Measurements from ENCODE around the gene MLEC. TPM values are rescaled to one million over a fixed set of nuclear protein-coding genes. Genes with fewer than 3 reads are reported as not detected.

MLEC gene
- total RNA-seq, 1 donor from 2014 or later: 47.5 TPM

DNA sequence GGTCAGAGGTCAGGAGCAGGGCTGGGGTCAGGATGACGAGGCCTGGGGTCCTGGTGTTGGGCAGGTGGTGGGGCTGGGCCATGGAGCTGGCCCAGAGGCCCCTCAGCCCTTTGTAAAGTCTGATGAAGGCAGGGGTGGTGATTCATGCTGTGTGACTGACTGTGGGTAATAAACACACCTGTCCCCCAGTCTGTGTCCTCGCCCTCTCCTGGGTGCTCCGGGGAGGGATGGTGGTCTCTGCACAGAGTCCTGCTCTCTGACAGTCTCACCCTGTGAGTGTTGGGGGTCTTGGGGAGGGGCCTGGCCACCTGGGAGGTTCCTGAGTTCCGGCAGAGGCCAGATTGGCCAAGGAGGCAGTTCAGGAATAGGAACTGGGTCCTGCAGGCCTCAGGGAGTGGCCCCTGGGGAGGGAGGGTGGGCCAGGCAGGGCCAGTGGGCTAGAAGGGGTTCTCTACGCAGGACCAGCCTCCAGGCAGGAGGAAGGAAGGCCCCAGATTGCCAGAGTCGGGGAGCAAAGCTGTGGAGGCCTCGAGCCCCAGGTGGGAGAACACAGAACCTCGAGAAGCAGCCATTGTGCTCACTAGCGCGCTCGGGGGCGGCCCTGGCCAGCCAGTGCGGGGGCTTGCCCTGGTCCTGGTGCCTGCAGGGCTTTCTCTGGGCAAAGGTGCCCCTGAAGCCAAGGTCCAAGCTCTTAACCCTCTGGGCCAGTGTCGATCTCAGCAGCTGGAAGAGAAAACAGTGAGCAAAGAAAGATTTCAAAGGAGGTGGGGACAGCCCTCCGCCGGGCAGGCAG, 53.1 kb downstream of the MLEC start:
- TF ChIP-seq, protein P1, sequence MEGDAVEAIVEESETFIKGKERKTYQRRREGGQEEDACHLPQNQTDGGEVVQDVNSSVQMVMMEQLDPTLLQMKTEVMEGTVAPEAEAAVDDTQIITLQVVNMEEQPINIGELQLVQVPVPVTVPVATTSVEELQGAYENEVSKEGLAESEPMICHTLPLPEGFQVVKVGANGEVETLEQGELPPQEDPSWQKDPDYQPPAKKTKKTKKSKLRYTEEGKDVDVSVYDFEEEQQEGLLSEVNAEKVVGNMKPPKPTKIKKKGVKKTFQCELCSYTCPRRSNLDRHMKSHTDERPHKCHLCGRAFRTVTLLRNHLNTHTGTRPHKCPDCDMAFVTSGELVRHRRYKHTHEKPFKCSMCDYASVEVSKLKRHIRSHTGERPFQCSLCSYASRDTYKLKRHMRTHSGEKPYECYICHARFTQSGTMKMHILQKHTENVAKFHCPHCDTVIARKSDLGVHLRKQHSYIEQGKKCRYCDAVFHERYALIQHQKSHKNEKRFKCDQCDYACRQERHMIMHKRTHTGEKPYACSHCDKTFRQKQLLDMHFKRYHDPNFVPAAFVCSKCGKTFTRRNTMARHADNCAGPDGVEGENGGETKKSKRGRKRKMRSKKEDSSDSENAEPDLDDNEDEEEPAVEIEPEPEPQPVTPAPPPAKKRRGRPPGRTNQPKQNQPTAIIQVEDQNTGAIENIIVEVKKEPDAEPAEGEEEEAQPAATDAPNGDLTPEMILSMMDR (IDR thresholded peaks at IDR 0.05): no peak
- Histone ChIP-seq H3K9me3 (no peaks in the 10 kb centered on the region), H3K27ac (no peak overlapping the region), H3K4me3 (no peak overlapping the region), H3K36me3 (peaks cover 11 to 13% of the 10 kb centered on the region in 2 donors), H3K4me1 (no peaks in the 10 kb centered on the region), H3K27me3 (no peaks in the 10 kb centered on the region)
- intact Hi-C loops (cut with DNase I): no loop called here
- no peak for DNase-seq (ENCODE audit: low spot score in 2 of 2)

DNA sequence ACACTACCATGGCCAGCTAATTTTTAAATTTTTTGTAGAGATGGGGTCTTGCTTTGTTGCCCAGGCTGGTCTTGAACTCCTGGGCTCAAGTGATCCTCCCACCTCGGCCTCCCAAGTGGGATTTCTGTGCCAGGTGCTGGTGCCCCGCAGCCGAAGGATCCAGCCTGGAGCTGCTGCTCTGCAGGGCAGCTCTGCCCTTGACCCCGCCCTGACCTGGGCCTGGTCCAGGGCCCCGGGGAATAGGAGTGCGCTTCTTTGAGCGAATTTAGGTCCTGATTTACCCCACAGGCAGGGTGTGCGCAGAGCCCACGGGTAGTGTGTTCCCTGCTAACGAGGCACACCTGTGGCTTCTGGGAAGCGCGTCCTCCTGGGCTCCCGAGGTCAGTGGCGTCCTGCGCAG, 53.9 kb downstream of the MLEC start:
- no peaks in the 10 kb centered on the region for H3K4me1 ChIP-seq
- H3K4me3 ChIP-seq: no peak overlapping the region
- no peak for DNase-seq (ENCODE audit: low spot score in 2 of 2)
- intact Hi-C loops (cut with DNase I): no loop called here
- H3K36me3 ChIP-seq: peaks cover 11 to 13% of the 10 kb centered on the region in 2 donors
- H3K27ac ChIP-seq: no peak overlapping the region
- H3K9me3 ChIP-seq: no peaks in the 10 kb centered on the region
- TF ChIP-seq, protein P1 (IDR thresholded peaks at IDR 0.05): no peak
- no peaks in the 10 kb centered on the region for H3K27me3 ChIP-seq

DNA sequence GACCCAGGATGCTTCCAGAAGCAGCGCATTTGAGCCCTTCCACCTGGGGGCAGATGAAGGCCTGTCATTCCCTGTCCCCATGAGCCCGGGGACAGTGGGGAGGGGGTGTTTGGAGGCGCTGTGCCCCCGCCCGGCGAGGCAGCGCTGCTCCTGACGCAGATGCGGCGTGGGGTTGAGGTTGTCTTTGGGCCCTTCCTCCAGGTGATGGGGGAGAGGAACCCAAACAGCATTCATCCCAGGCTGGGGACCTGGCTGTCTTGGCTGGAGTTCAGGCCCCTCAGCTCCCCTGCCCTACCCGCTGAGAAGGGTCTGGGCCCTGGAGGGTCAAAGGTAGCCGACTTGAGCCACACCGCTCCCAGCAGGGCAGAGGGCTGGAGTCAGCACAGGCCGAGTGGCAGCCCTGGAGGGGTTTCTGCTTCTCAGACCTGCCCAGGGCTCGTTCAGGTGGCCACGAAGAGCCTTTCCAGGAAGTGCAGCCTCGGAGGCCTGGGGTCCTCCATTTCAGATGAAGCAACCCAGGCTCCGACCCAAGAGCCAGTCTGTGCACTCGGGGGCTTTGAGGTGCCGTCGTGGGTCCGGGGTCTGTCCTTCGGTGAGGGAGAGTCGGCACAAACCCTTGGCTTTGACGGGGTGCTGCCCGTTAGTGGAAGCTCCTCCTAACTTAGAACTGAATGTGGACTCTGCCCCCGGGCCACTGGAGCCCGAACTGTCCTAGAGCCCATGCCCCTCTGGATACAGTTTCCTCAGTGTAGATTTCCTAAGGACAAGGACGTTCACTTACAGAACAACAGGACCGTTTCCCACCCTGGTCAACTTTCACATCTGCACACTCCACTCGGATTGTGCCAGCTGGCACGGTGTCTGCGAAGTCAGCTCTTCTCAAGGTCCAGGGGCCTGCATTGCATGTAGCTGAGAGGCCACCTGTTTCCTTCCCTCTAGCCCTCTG, 54.8 kb downstream of the MLEC start:
- Histone ChIP-seq H3K9me3 (no peaks in the 10 kb centered on the region), H3K4me3 (no peak overlapping the region), H3K27me3 (no peaks in the 10 kb centered on the region), H3K36me3 (peaks cover 11 to 13% of the 10 kb centered on the region in 2 donors), H3K27ac (no peak overlapping the region), H3K4me1 (no peaks in the 10 kb centered on the region)
- TF ChIP-seq, protein P1 (IDR thresholded peaks at IDR 0.05): no peak
- no peak for DNase-seq (ENCODE audit: low spot score in 2 of 2)
- intact Hi-C loops (cut with DNase I): no loop called here

DNA sequence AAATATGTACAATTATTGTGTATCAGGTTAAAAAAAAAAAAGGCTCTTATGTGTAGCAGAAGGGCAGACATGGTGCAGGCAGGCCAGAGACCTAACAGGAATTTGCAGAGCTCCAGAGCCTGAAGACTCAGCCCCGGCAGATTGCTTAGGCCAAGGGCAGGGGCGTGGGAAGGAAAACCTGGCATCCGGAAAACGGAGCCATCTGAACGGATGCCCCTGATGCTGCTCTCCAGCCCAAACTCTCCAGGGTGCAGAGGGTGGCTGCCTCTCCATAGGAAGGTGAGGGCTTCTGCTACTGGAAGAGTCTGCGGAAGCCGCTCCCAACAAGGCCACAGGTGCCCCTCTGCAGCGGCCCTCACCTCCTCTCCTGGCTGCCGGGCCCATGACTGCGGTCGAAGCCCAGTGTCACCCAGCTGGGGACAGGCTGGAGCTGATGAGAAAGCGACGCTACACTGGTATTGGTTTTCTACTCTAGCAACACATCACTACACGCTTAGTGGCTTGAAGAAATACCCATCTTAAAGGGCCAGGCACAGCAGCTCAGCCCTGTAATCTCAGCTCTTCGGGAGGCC, 58.1 kb downstream of the MLEC start:
- Histone ChIP-seq H3K36me3 (no peaks in the 10 kb centered on the region), H3K9me3 (no peaks in the 10 kb centered on the region), H3K27ac (no peak overlapping the region), H3K4me1 (no peaks in the 10 kb centered on the region), H3K4me3 (no peak overlapping the region), H3K27me3 (no peaks in the 10 kb centered on the region)
- intact Hi-C loops (cut with DNase I): no loop called here
- no peak for DNase-seq (ENCODE audit: low spot score in 2 of 2)
- TF ChIP-seq, protein P1 (IDR thresholded peaks at IDR 0.05): no peak

DNA sequence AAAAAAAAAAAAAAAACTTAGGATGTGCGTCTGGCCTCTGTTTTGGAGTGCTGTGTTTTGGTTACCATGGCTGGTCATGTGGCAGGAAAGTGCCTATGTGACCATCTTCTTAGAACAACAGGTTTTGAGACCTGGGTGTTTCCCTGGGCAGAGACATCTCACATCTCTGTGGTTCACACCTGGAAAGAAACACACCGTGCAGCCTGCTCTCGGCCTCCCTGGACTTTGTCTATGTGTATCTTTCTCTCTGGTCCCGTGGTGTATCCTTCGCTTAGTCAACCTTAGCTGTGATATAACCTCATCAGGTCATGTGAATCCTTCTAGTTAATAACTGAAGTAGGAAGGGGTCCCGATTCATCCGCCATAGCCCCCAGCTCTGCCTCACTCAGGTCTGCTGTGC, 61.3 kb downstream of the MLEC start:
- Histone ChIP-seq H3K4me3 (no peak overlapping the region), H3K9me3 (no peaks in the 10 kb centered on the region), H3K36me3 (no peaks in the 10 kb centered on the region), H3K27ac (no peak overlapping the region), H3K4me1 (no peaks in the 10 kb centered on the region), H3K27me3 (no peaks in the 10 kb centered on the region)
- intact Hi-C loops (cut with DNase I): no loop called here
- TF ChIP-seq, protein P1 (IDR thresholded peaks at IDR 0.05): no peak
- no peak for DNase-seq (ENCODE audit: low spot score in 2 of 2)

Measured in ascending aorta (tissue), 2 donors.